Activated CD8-positive, alpha-beta T cell treated with anti-CD3 and anti-CD28 coated beads, Interleukin-2, amount 10 ng/mL, durations not matched to agents 7 days and 5 days (primary cell): ENCODE results near the gene RNF135. TPM values are rescaled to one million over a fixed set of nuclear protein-coding genes. Genes with fewer than 3 reads are reported as not detected.
"Not testable (repeated sequence)": the region's sequence is repeated elsewhere in the genome, so short reads cannot be mapped to it uniquely, and the experiment has no call there.

Experiments used
- ATAC-seq: fragments of 150-1000 bp; cut with Tn5 transposase; one replicate; pipeline ENCODE4 v1.10.0; 2021; ENCODE audit warnings: moderate library complexity
- CTCF ChIA-PET: fragments of 350-600 bp; sonication (Branson Sonifier 250); formaldehyde crosslinking; loops from one replicate; lab custom pipeline; 2021; ENCODE audit warnings: antibody characterized with exemption; lab: Charles Lee
- POLR2A ChIA-PET: fragments of 350-600 bp; sonication (Branson Sonifier 250); formaldehyde crosslinking; loops from one replicate; lab custom pipeline; 2021; ENCODE audit warnings: antibody characterized with exemption; lab: Charles Lee
- DNase-seq: peaks from one replicate; pipeline ENCODE4 v3.0.0-alpha.2; 2020
- H3K27ac Mint-ChIP-seq: one replicate; pipeline ENCODE4 v1.8.0; 2021; ENCODE audit warnings: mild to moderate bottlenecking, mixed read lengths
- H3K27me3 Mint-ChIP-seq: one replicate; pipeline ENCODE4 v1.8.0; 2021; ENCODE audit warnings: low read depth, mixed read lengths
- H3K36me3 Mint-ChIP-seq: one replicate; pipeline ENCODE4 v1.8.0; 2021; ENCODE audit warnings: low read depth, mixed read lengths
- H3K4me1 Mint-ChIP-seq: one replicate; pipeline ENCODE4 v1.8.0; 2021; ENCODE audit warnings: low read depth, mixed read lengths
- H3K4me3 Mint-ChIP-seq: one replicate; pipeline ENCODE4 v1.8.0; 2021; ENCODE audit warnings: mild to moderate bottlenecking, mixed read lengths
- H3K9me3 Mint-ChIP-seq: one replicate; pipeline ENCODE4 v1.8.0; 2022; ENCODE audit warnings: mixed read lengths; ENCODE audit not compliant: insufficient read depth
- total RNA-seq, 2 experiments: library from RNA; stranded (reverse); gene quantifications; one replicate each; pipeline ENCODE4 v1.2.3, GENCODE V29; 2021

Gene RNF135, protein sequence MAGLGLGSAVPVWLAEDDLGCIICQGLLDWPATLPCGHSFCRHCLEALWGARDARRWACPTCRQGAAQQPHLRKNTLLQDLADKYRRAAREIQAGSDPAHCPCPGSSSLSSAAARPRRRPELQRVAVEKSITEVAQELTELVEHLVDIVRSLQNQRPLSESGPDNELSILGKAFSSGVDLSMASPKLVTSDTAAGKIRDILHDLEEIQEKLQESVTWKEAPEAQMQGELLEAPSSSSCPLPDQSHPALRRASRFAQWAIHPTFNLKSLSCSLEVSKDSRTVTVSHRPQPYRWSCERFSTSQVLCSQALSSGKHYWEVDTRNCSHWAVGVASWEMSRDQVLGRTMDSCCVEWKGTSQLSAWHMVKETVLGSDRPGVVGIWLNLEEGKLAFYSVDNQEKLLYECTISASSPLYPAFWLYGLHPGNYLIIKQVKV
- 1 to 10 TPM; 5.4 to 7.2 TPM for total RNA-seq

DNA sequence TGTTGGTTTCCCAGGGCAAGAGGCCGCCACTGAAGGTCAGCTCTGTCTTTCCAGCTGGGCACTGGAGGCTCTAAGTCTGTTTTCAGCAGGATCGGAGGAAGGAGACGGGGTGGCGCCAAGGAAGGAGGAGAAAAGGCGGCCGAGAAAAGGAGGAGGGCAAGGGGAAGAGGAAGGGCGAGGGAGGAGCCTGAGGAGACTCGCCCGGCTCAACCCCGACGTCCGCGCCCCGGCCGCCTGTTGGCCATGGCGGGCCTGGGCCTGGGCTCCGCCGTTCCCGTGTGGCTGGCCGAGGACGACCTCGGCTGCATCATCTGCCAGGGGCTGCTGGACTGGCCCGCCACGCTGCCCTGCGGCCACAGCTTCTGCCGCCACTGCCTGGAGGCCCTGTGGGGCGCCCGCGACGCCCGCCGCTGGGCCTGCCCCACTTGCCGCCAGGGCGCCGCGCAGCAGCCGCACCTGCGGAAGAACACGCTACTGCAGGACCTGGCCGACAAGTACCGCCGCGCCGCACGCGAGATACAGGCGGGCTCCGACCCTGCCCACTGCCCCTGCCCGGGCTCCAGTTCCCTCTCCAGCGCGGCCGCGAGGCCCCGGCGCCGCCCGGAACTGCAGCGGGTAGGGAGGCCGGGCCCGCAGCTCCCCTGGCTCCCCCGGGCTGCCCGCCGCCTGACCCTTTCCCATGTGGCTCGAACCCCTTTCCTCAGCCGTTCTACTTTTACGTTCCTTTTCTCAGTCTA is at the start of gene RNF135:
RNF135 (plus strand) TSS at position 209 of the 737 bp plus-strand sequence; CDS start at position 244, 35 bp downstream.
- Mint-ChIP-seq H3K4me1 (peaks cover 40% of the 10 kb centered on the region), H3K36me3 (peaks cover 18% of the 10 kb centered on the region), H3K27ac (peak within 1 kb of the TSS; percentile 93), H3K9me3 (no peaks in the 10 kb centered on the region), H3K4me3 (peak within 1 kb of the TSS; percentile 88), H3K27me3 (peaks cover 10% of the 10 kb centered on the region)
- POLR2A ChIA-PET = interaction anchor here (0.6 to 1.5 kb wide), 6 partner anchors 30 to 350 kb away, joined by 3 to 5 read pairs (median 4); partner anchors contain the start of genes EVI2A and TEFM
- ATAC-seq = peak; percentile 92
- DNase-seq = peak; percentile 70
- CTCF ChIA-PET = interaction anchor here (0.7 to 1.2 kb wide), 5 partner anchors 14 to 248 kb away, joined by 3 read pairs; no protein-coding TSS in a partner anchor

DNA sequence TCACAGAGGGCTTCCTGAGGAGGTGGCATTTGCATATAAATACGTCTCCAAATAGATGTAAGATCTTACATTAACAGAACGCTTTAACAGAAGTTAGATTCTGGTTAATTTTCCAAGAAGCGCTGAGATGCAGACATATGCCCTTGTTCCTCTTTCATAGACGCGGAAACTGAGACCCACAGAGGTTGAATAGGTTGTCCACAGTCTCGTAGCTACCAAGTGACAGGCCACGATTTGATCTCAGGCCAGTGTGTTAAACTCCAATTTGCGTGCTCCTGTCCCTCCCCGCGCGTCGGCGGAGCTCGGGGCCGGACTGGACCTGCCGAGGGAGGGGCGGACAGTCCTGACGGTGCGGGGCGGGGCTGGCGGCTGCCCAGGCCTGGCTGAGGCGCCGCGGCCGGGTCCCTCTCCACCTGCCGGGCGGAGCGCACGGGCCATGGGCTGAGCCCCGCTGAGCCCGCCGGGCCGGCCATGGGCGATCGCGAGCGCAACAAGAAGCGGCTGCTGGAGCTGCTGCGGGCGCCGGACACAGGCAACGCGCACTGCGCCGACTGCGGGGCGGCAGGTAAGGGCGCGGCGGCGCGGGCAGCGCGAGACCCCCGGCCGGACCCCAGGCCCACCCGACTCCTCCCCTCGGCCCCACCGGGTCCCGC is 49.2 kb upstream of the RNF135 start, which contains the start of gene ADAP2:
ADAP2 (plus strand) TSS at position 402 of the 653 bp plus-strand sequence; CDS start at position 472, 70 bp downstream.
- H3K4me1 Mint-ChIP-seq = peaks cover 14% of the 10 kb centered on the region
- ChIA-PET POLR2A (no interaction called here), CTCF (no interaction called here)
- H3K4me3 Mint-ChIP-seq = peak within 1 kb of the TSS; percentile 48
- H3K27me3 Mint-ChIP-seq = peaks cover 44% of the 10 kb centered on the region
- no peak within 1 kb of the TSS for H3K27ac Mint-ChIP-seq
- no peaks in the 10 kb centered on the region for H3K9me3 Mint-ChIP-seq
- H3K36me3 Mint-ChIP-seq = no peaks in the 10 kb centered on the region
- DNase-seq (no peak), ATAC-seq (peak; percentile 58)

DNA sequence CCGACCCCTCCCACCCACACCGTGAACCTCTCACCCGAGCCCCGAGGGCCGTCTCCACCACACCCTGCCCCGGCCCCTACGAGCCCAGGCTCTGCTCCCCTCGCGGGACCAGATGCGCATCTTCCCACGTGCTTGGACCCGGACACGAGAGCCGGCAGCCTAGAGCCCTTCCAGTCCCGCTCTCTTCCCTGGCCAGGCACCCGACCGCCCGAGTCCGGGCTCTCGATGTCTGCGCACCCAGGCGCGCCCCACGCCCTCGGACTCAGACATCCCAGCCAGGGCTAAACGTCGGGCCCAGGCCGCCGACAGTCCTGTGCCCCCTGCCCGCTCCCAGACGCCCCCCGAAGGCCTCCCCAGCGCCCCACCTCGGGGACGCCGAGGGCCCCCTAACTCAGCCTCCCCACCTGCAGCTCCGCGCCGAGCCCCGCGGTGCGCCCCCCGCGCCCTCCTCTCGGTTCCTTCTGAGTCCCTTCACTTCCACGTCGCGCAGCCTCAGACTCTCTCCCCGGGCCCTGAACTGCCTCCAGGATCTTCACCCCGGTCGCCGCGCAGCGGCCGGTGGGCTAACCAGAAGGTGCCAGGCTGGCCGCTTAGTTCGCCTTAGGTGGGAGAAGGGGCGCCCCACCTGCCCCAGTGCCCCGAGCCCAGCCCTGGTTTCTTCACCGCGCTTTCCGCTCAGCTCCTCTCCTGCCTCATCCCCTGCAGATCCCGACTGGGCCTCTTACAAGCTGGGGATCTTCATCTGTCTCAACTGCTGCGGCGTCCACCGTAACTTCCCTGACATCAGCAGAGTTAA is 48.4 kb upstream of the RNF135 start:
- DNase-seq (no peak), ATAC-seq (peak; percentile 37)
- no peaks in the 10 kb centered on the region for H3K9me3 Mint-ChIP-seq
- CTCF ChIA-PET = no interaction called here
- POLR2A ChIA-PET = no interaction called here
- no peak overlapping the region for H3K27ac Mint-ChIP-seq
- H3K4me1 Mint-ChIP-seq = peaks cover 14% of the 10 kb centered on the region
- peaks cover 44% of the 10 kb centered on the region for H3K27me3 Mint-ChIP-seq
- H3K36me3 Mint-ChIP-seq = no peaks in the 10 kb centered on the region
- peak overlapping the region; percentile 48 for H3K4me3 Mint-ChIP-seq

DNA sequence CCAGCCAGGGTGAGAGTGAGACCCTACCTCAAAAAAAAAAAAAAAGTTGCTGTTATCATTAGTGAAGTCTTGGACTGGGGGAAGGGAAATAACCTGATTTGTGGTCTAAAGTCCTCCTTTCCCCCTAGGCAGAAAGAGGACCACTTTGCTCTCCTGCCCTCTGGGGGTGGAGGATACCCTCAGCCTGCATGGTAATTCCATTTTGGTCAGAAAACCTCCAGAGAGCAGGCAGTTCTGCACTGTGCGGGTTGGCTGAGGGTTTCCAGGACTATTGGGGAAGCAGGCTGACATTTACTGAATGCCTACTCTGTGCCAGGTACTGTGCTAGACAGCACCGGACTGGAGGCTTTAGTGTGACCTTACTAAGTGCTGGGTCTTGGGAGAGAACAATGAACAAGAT is 46.5 kb upstream of the RNF135 start:
- CTCF ChIA-PET = no interaction called here
- POLR2A ChIA-PET = no interaction called here
- peaks cover 40% of the 10 kb centered on the region for H3K27me3 Mint-ChIP-seq

DNA sequence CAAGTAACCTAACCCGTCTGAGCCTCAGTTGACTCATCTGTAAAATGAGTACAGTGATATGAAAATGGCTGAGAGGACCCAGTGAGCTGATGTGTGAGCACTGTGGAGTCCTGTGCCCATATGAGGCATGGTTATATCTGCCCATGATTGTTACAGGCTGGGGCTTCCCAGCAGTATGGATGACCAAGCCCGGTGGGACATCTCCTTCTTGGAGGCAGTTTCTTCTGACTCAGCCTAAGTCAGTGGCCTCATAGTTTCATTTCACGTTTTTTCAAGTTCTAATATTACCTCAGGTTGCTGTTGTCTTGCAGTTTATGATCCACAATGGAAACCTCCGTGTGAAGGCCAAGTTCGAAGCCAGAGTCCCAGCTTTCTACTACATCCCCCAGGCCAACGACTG is 44.3 kb upstream of the RNF135 start:
- ATAC-seq (no peak), DNase-seq (no peak)
- peaks cover 10% of the 10 kb centered on the region for H3K4me1 Mint-ChIP-seq
- peaks cover 25% of the 10 kb centered on the region for H3K27me3 Mint-ChIP-seq
- no peak overlapping the region for H3K27ac Mint-ChIP-seq
- ChIA-PET CTCF (no interaction called here), POLR2A (no interaction called here)
- no peaks in the 10 kb centered on the region for H3K36me3 Mint-ChIP-seq
- H3K4me3 Mint-ChIP-seq = no peak overlapping the region
- H3K9me3 Mint-ChIP-seq = no peaks in the 10 kb centered on the region

More for the DNA sequence above, 46.5 kb upstream of the RNF135 start:
- no peak for DNase-seq
- Mint-ChIP-seq H3K4me1 (peaks cover 14% of the 10 kb centered on the region), H3K9me3 (no peaks in the 10 kb centered on the region), H3K27ac (no peak overlapping the region), H3K36me3 (no peaks in the 10 kb centered on the region), H3K4me3 (no peak overlapping the region)
- no peak for ATAC-seq

DNA sequence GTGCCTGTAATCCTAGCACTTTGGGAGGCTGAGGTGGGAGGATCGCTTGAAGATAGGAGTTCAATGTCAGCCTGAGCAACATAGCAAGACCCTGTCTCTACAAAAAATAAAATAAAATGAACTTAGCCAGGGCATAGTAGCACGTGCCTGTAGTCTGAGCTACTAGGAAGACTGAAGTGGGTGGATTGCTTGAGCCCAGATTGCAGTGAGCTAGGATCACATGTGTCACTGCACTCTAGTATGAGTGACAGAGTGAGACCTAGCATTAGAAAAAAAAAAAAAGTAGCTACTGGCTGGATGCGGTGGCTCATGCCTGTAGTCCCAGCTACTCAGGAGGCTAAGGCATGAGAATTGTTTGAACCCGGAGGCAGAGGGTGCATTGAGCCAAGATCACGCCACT is 43.1 kb upstream of the RNF135 start:
- no peaks in the 10 kb centered on the region for H3K36me3 Mint-ChIP-seq
- H3K27ac Mint-ChIP-seq = no peak overlapping the region
- peaks cover 16% of the 10 kb centered on the region for H3K27me3 Mint-ChIP-seq
- H3K4me3 Mint-ChIP-seq = no peak overlapping the region
- ChIA-PET CTCF (no interaction called here), POLR2A (no interaction called here)
- DNase-seq (no peak), ATAC-seq (no peak)
- peaks cover 2% of the 10 kb centered on the region for H3K4me1 Mint-ChIP-seq
- H3K9me3 Mint-ChIP-seq = no peaks in the 10 kb centered on the region

DNA sequence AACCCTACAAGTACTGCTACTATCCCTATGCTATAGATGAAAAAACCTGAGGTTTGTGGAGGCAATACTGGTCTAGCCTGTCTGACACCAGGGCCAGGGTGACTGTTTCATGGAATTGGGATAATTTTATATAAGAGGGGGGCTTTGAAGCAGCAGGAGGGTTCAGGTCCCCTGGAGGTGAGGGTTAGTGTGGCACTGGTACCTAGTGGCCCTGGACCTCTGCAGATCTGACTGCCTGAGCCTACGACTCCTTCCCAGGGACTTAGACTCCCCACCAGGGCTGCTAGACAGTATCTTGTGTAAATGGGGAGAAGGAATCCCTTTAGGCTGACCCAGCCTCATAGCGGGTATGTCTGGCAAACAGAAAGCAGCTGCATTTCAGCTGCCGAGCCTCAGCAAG is 42.3 kb upstream of the RNF135 start:
- peaks cover 11% of the 10 kb centered on the region for H3K27me3 Mint-ChIP-seq
- no peak overlapping the region for H3K4me3 Mint-ChIP-seq
- no peaks in the 10 kb centered on the region for H3K4me1 Mint-ChIP-seq
- no peaks in the 10 kb centered on the region for H3K9me3 Mint-ChIP-seq
- H3K36me3 Mint-ChIP-seq = no peaks in the 10 kb centered on the region
- CTCF ChIA-PET = no interaction called here
- no peak for ATAC-seq
- POLR2A ChIA-PET = no interaction called here
- no peak overlapping the region for H3K27ac Mint-ChIP-seq
- DNase-seq = no peak

- DNase-seq (no peak), ATAC-seq (no peak)
- no peaks in the 10 kb centered on the region for H3K4me1 Mint-ChIP-seq
- no peak overlapping the region for H3K4me3 Mint-ChIP-seq
- H3K36me3 Mint-ChIP-seq = no peaks in the 10 kb centered on the region
- H3K27ac Mint-ChIP-seq = no peak overlapping the region
- H3K9me3 Mint-ChIP-seq = no peaks in the 10 kb centered on the region
- peaks cover 7% of the 10 kb centered on the region for H3K27me3 Mint-ChIP-seq
- ChIA-PET POLR2A (no interaction called here), CTCF (interaction anchor here (0.7 kb wide), 1 partner anchor 9 kb away, joined by 3 read pairs; no protein-coding TSS in a partner anchor)
Observed at GRCh38 chr17:30929081-30929633, 41.7 kb upstream of the RNF135 start.

- ATAC-seq, H3K27me3 Mint-ChIP-seq, H3K27ac Mint-ChIP-seq, H3K36me3 Mint-ChIP-seq, DNase-seq, H3K4me3 Mint-ChIP-seq, H3K4me1 Mint-ChIP-seq, POLR2A ChIA-PET, H3K9me3 Mint-ChIP-seq: not testable (repeated sequence)
- CTCF ChIA-PET = interaction anchor here (0.7 kb wide), 1 partner anchor 8 kb away, joined by 3 read pairs; no protein-coding TSS in a partner anchor
Observed at GRCh38 chr17:30929861-30930260, 41.0 kb upstream of the RNF135 start.

GRCh38 chr17:30930495-30930894 is 40.3 kb upstream of the RNF135 start:
- POLR2A ChIA-PET = no interaction called here
- Mint-ChIP-seq H3K9me3 (no peaks in the 10 kb centered on the region), H3K27ac (no peak overlapping the region)

DNA sequence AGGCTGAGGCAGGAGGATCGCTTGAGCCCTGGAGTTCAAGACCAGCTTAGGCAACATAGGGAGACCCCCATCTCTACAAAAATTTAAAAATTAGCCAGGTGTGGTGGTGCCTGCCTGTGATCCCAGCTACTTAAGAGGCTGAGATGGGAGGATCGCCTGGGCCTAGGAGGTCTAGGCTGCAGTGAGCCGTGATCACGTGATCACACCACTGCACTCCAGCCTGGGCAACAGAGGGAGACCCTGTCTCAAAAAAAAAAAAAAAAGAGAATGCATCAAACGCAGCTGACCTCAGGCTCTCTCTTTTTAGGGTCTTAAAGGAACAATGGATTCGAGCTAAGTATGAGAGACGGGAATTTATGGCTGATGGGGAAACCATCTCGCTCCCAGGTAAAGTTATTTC is 39.3 kb upstream of the RNF135 start:
- H3K4me1 Mint-ChIP-seq, H3K27ac Mint-ChIP-seq, CTCF ChIA-PET, H3K27me3 Mint-ChIP-seq, DNase-seq, H3K4me3 Mint-ChIP-seq, H3K36me3 Mint-ChIP-seq, ATAC-seq, H3K9me3 Mint-ChIP-seq, POLR2A ChIA-PET: not testable (repeated sequence)

More at GRCh38 chr17:30930495-30930894, 40.3 kb upstream of the RNF135 start:
- Mint-ChIP-seq H3K4me1 (no peaks in the 10 kb centered on the region), H3K36me3 (no peaks in the 10 kb centered on the region), H3K4me3 (no peak overlapping the region), H3K27me3 (peaks cover 5% of the 10 kb centered on the region)
- DNase-seq (no peak), ATAC-seq (no peak)
- CTCF ChIA-PET = no interaction called here
